PFSK-1 (cell line): ENCODE measurements around the gene OR9Q1.

Source experiments
- POLR2AphosphoS5 ChIP-seq: IDR thresholded peaks from 2 replicates; pipeline ENCODE4 v1.6.1; 2012; ENCODE audit warnings: low read depth, mild to moderate bottlenecking, control low read depth, low read length, moderate library complexity
- REST ChIP-seq, 2 experiments: IDR thresholded peaks; 2 replicates each; pipeline versions ENCODE4 v1.6.1 to v1.8.0; 2011 to 2012; ENCODE audit warnings: low read depth in 2 of 2, low read length in 2 of 2, control low read depth in 1 of 2, inconsistent platforms in 1 of 2, mild to moderate bottlenecking in 1 of 2, moderate library complexity in 1 of 2; ENCODE audit not compliant: insufficient read depth in 1 of 2
- TAF1 ChIP-seq: IDR thresholded peaks from 2 replicates; pipeline ENCODE4 v1.6.1; 2012; ENCODE audit warnings: low read length, control low read depth, borderline replicate concordance; ENCODE audit not compliant: insufficient read depth

- TF ChIP-seq POLR2AphosphoS5 (no peak), REST (IDR thresholded peaks at IDR 0.05; ENCODE audit: insufficient read depth in 1 of 2, low read depth in 2 of 2, low read length in 2 of 2) (no peak), TAF1 (no peak)
Observed at GRCh38 chr11:58193391-58193790, 169.7 kb downstream of the OR9Q1 start.
